GM12878 (cell line): ENCODE results near the gene PIGQ. TPM values are rescaled to one million over a fixed set of nuclear protein-coding genes. Genes with fewer than 3 reads are reported as not detected.

ENCODE experiments used
- ATAC-seq: fragments of 200-7000 bp; cut with Tn5 transposase; 3 replicates; pipeline ENCODE4 v1.9.1; 2020; ENCODE audit warnings: mild to moderate bottlenecking, moderate library complexity
- BruUV-seq: library from RNA; stranded (reverse); fragments of 400-500 nt; replicated peaks from 2 replicates; lab custom pipeline; 2021; lab: Mats Ljungman, UMichigan
- CTCF ChIA-PET: fragments of 300-600 bp; sonication (Branson Sonifier 250); formaldehyde crosslinking; extraction: SDS; loops from one replicate; lab custom pipeline; 2021; ENCODE audit warnings: inconsistent platforms; lab: Yijun Ruan, JAX
- POLR2A ChIA-PET: fragments of 350-600 bp; formaldehyde crosslinking; extraction: SDS; loops from one replicate; lab custom pipeline; 2021; ENCODE audit warnings: inconsistent platforms; lab: Charles Lee
- RAD21 ChIA-PET: fragments of 300-600 bp; sonication (Branson Sonifier 250); formaldehyde crosslinking; loops from one replicate; lab custom pipeline; 2023; ENCODE audit warnings: antibody characterized with exemption; ENCODE audit not compliant: unreplicated experiment; lab: Charles Lee
- SMC1A ChIA-PET: fragments of 300-600 bp; sonication (Branson Sonifier 250); formaldehyde crosslinking; loops from one replicate; lab custom pipeline; 2023; ENCODE audit not compliant: unreplicated experiment, uncharacterized antibody; lab: Charles Lee
- DNase-seq: peaks from one replicate; pipeline ENCODE4 v3.0.0-alpha.2; 2011; ENCODE audit warnings: low read depth, low spot score
- FAIRE-seq: peaks from 3 replicates; lab custom pipeline; 2011; peaks lifted over from hg19 to GRCh38; lab: Jason Lieb, UNC
- H2AFZ ChIP-seq: 2 replicates; pipeline ENCODE4 v1.6.0; 2011; ENCODE audit warnings: low read depth, low read length, control low read depth; ENCODE audit not compliant: control insufficient read depth
- H3K27ac ChIP-seq: 2 replicates; pipeline ENCODE4 v1.5.1; 2011; ENCODE audit warnings: control low read depth; ENCODE audit not compliant: control insufficient read depth, insufficient read depth
- H3K27me3 ChIP-seq, 2 experiments: replicated peaks in 1 of 2; 2 replicates each; pipeline versions ENCODE4 v1.6.0 to v1.6.1; 2011; ENCODE audit warnings: low read length in 1 of 2; ENCODE audit not compliant: control insufficient read depth in 2 of 2, insufficient read depth in 2 of 2
- H3K36me3 ChIP-seq, 2 experiments: 2 replicates each; pipeline ENCODE4 v1.5.1; 2011; ENCODE audit warnings: low read length in 1 of 2; ENCODE audit not compliant: control insufficient read depth in 2 of 2, insufficient read depth in 2 of 2
- H3K4me1 ChIP-seq: 2 replicates; pipeline ENCODE4 v1.6.1; 2011; ENCODE audit warnings: mild to moderate bottlenecking, low read length, moderate library complexity, mixed read lengths; ENCODE audit not compliant: control insufficient read depth, insufficient read depth
- H3K4me2 ChIP-seq: 2 replicates; pipeline ENCODE4 v1.6.0; 2011; ENCODE audit warnings: control low read depth; ENCODE audit not compliant: control insufficient read depth, insufficient read depth
- H3K4me3 ChIP-seq: fragments of 200-600 bp; sonication (generic); 2 replicates; pipeline ENCODE4 v1.5.1; 2016
- H3K79me2 ChIP-seq: 2 replicates; pipeline ENCODE4 v1.6.0; 2011; ENCODE audit warnings: low read length; ENCODE audit not compliant: control insufficient read depth, insufficient read depth
- H3K9ac ChIP-seq: 2 replicates; pipeline ENCODE4 v1.8.0; 2011; ENCODE audit warnings: low read length, control low read depth, mixed read lengths; ENCODE audit not compliant: control insufficient read depth, insufficient read depth
- H3K9me3 ChIP-seq: replicated peaks from 3 replicates; pipeline ENCODE4 v1.5.1; 2011; ENCODE audit warnings: mild to moderate bottlenecking, low read length; ENCODE audit not compliant: control insufficient read depth, insufficient read depth
- H4K20me1 ChIP-seq: 2 replicates; pipeline ENCODE4 v1.6.0; 2011; ENCODE audit not compliant: control insufficient read depth, insufficient read depth
- IRF5 ChIP-seq: fragments of 450-650 bp; IDR thresholded peaks from 2 replicates; pipeline ENCODE4 v1.6.1; 2017; ENCODE audit warnings: borderline replicate concordance
- PML ChIP-seq: IDR thresholded peaks from 2 replicates; pipeline ENCODE4 v1.6.1; 2012; ENCODE audit warnings: low read length, inconsistent platforms
- PRDM15 ChIP-seq: fragments of 450-650 bp; formaldehyde crosslinking; IDR thresholded peaks from 2 replicates; pipeline ENCODE4 v1.4.0; 2020; ENCODE audit warnings: mild to moderate bottlenecking, moderate library complexity
- WGBS: methylation state at CpG from one replicate; pipeline ENCODE4 v1.1.6; 2016; ENCODE audit warnings: low lambda C conversion rate; ENCODE audit not compliant: insufficient replicate concordance, insufficient coverage; ENCODE audit errors: missing lambda C conversion rate; 5-methylcytosine and 5-hydroxymethylcytosine counted together
- in situ Hi-C: fragments of 300-500 bp; cut with MboI; formaldehyde crosslinking; loops from 9 replicates; pipeline ENCODE4 v1.14.3; 2018; ENCODE audit warnings: mixed read lengths
- intact Hi-C: fragments of 100-400 bp; cut with micrococcal nuclease; formaldehyde crosslinking; loops from one replicate; pipeline ENCODE4 v1.14.2; 2022; ENCODE audit not compliant: unreplicated experiment
- polyA plus RNA-seq, 11 experiments: library from polyadenylated mRNA; depleted of rRNA in 4 of 11; unstranded in 6 of 11; stranded (reverse) in 5 of 11; fragments of >200 nt; fragmentation: Nextera tagmentation in 4 of 11; fragmentation: Illumina TruSeq in 1 of 11; extraction: Ambion mirVana in 4 of 11; extraction: Trizol in 1 of 11; gene quantifications; 1 replicate in 1 of 11; 2 replicates in 10 of 11; pipeline versions ENCODE4 v1.2.1 to v1.2.3, GENCODE V29; 2011 to 2016; ENCODE audit warnings: inconsistent platforms in 2 of 11, missing spikeins in 2 of 11, low read depth in 1 of 11
- total RNA-seq, 4 experiments: library from RNA; depleted of rRNA in 3 of 4; stranded (reverse); fragments of >200 nt in 3 of 4; fragmentation: Illumina TruSeq in 1 of 4; extraction: Trizol in 1 of 4; gene quantifications; 2 replicates each; pipeline versions ENCODE4 v1.2.1 to v1.2.3, GENCODE V29; 2013 to 2021

Gene PIGQ
- total and polyA plus RNA-seq, 10 of the 15 experiments (the other 5 are each of a cell fraction or from before 2014, with no cell fraction given) = 1.8 to 31.3 (median 17.5) TPM; not detected in 1

- H3K9ac ChIP-seq = 0 out of 2 replicates have a peak overlapping the region, but pooled peaks have one; percentile 87
- intact Hi-C loops = no loop called here
- RAD21 ChIA-PET = no interaction called here
- no peak for TF ChIP-seq IRF5
- TF ChIP-seq, all 136 proteins: peak for 0
- 80% methylated on average over 7 of the region's 8 CpGs for WGBS
- Histone ChIP-seq H3K4me3 (no peak overlapping the region; the same call in 1 of the 2 replicates), H3K79me2 (peaks cover 28% of the 10 kb centered on the region), H4K20me1 (no peaks in the 10 kb centered on the region), H3K4me2 (peak overlapping the region; percentile 96), H3K9me3 (no peaks in the 10 kb centered on the region), H2AFZ (no peak overlapping the region), H3K27ac (no peak overlapping the region), H3K36me3 (no peaks in the 10 kb centered on the region), H3K4me1 (peaks cover 15% of the 10 kb centered on the region), H3K27me3 (no peaks in the 10 kb centered on the region)
- no peak for ATAC-seq
- TSS peak; percentile 53 for BruUV-seq
- no peak for DNase-seq
- in situ Hi-C loops = no loop called here
- FAIRE-seq = no peak
- ChIA-PET CTCF (no interaction called here), SMC1A (no interaction called here), POLR2A (no interaction called here)
Observed at GRCh38 chr16:591231-591630, 21.5 kb downstream of the PIGQ start.

- Histone ChIP-seq H3K4me3 (no peak overlapping the region), H3K4me1 (peaks cover 15% of the 10 kb centered on the region), H3K36me3 (no peaks in the 10 kb centered on the region), H3K9me3 (no peaks in the 10 kb centered on the region), H2AFZ (no peak overlapping the region), H3K79me2 (peaks cover 28% of the 10 kb centered on the region), H3K9ac (no peak overlapping the region), H4K20me1 (no peaks in the 10 kb centered on the region), H3K4me2 (no peak overlapping the region), H3K27ac (no peak overlapping the region), H3K27me3 (no peaks in the 10 kb centered on the region)
- DNase-seq = no peak
- BruUV-seq = no TSS peak
- POLR2A ChIA-PET = interaction anchor here (1.4 kb wide), 1 partner anchor 44 kb away, joined by 3 read pairs; the partner anchor contains the start of gene METTL26
- in situ Hi-C loops = no loop called here
- intact Hi-C loops = no loop called here
- RAD21 ChIA-PET = no interaction called here
- CTCF ChIA-PET = interaction anchor here (1.0 kb wide), 1 partner anchor 205 kb away, joined by 4 read pairs; no protein-coding TSS in a partner anchor
- TF ChIP-seq PRDM15 (CRISPR knock-in tag) = no peak
- TF ChIP-seq PML = no peak
- SMC1A ChIA-PET = no interaction called here
- no peak for FAIRE-seq
- WGBS = 77% methylated on average over 15 of the region's 15 CpGs
- ATAC-seq = no peak
Observed at GRCh38 chr16:591892-592517, 22.2 kb downstream of the PIGQ start.
